WTC11 (cell line): Measurements from ENCODE around the gene UGT1A7. TPM values are rescaled to one million over a fixed set of nuclear protein-coding genes. Genes with fewer than 3 reads are reported as not detected.

Source experiments
- ATAC-seq: fragments of 200-7000 bp; cut with Tn5 transposase; 2 replicates; pipeline ENCODE4 v1.10.0; 2021; ENCODE audit warnings: mild to moderate bottlenecking, moderate library complexity
- CTCF ChIA-PET: fragments of 300-600 bp; sonication (Branson Sonifier 250); formaldehyde crosslinking; loops from one replicate; lab custom pipeline; 2021; ENCODE audit warnings: antibody characterized with exemption; lab: Charles Lee
- POLR2A ChIA-PET: fragments of 350-600 bp; sonication (Branson Sonifier 250); formaldehyde crosslinking; loops from one replicate; lab custom pipeline; 2021; ENCODE audit warnings: antibody characterized with exemption; lab: Charles Lee
- DNase-seq: peaks from one replicate; pipeline ENCODE4 v3.0.0; 2021; ENCODE audit warnings: low spot score
- H3K27ac Mint-ChIP-seq: 2 replicates; pipeline ENCODE4 v1.8.0; 2021; ENCODE audit warnings: mixed read lengths
- H3K27me3 Mint-ChIP-seq: 2 replicates; pipeline ENCODE4 v1.8.0; 2021; ENCODE audit warnings: low read depth, mild to moderate bottlenecking, moderate library complexity, mixed read lengths
- H3K36me3 Mint-ChIP-seq: 2 replicates; pipeline ENCODE4 v1.8.0; 2021; ENCODE audit warnings: mixed read lengths
- H3K4me1 Mint-ChIP-seq: 2 replicates; pipeline ENCODE4 v1.8.0; 2022; ENCODE audit warnings: mixed read lengths
- H3K4me3 Mint-ChIP-seq: 2 replicates; pipeline ENCODE4 v1.8.0; 2021; ENCODE audit warnings: mild to moderate bottlenecking, moderate library complexity, mixed read lengths
- H3K9me3 Mint-ChIP-seq: 2 replicates; pipeline ENCODE4 v1.8.0; 2021; ENCODE audit warnings: mixed read lengths
- ATF1 ChIP-seq: sonication (generic); formaldehyde crosslinking; IDR thresholded peaks from 2 replicates; pipeline ENCODE4 v1.8.1; 2023; ENCODE audit warnings: mild to moderate bottlenecking, moderate library complexity, missing genetic modification reagents
- ATF3 ChIP-seq: sonication (generic); formaldehyde crosslinking; conservative IDR thresholded peaks from 2 replicates; pipeline ENCODE4 v1.8.1; 2022; ENCODE audit warnings: mild to moderate bottlenecking, missing genetic modification reagents
- CDX4 ChIP-seq: fragments of 250-450 bp; sonication (Bioruptor Pico); IDR thresholded peaks from 2 replicates; pipeline ENCODE4 v1.9.0; 2021; ENCODE audit warnings: moderate library complexity, mild to moderate bottlenecking, inconsistent platforms, borderline replicate concordance
- E2F4 ChIP-seq: sonication (generic); formaldehyde crosslinking; IDR thresholded peaks from 2 replicates; pipeline ENCODE4 v1.8.1; 2022; ENCODE audit warnings: low read depth, mild to moderate bottlenecking, moderate library complexity, missing genetic modification reagents, borderline replicate concordance
- ETV6 ChIP-seq: sonication (generic); formaldehyde crosslinking; IDR thresholded peaks from 2 replicates; pipeline ENCODE4 v1.8.1; 2022; ENCODE audit warnings: mild to moderate bottlenecking, missing genetic modification reagents
- FOXK1 ChIP-seq: sonication (generic); formaldehyde crosslinking; IDR thresholded peaks from 2 replicates; pipeline ENCODE4 v1.8.0; 2022; ENCODE audit warnings: mild to moderate bottlenecking, moderate library complexity, missing genetic modification reagents
- FOXP4 ChIP-seq: sonication (generic); formaldehyde crosslinking; IDR thresholded peaks from 2 replicates; pipeline ENCODE4 v1.8.0; 2022; ENCODE audit warnings: mild to moderate bottlenecking, missing genetic modification reagents
- HMGXB4 ChIP-seq: sonication (generic); formaldehyde crosslinking; IDR thresholded peaks from 2 replicates; pipeline ENCODE4 v1.8.1; 2023; ENCODE audit warnings: mild to moderate bottlenecking, moderate library complexity, missing genetic modification reagents
- JAZF1 ChIP-seq: fragments of 250-450 bp; sonication (Bioruptor Pico); IDR thresholded peaks from 2 replicates; pipeline ENCODE4 v1.9.0; 2021; ENCODE audit warnings: moderate library complexity, mild to moderate bottlenecking, inconsistent platforms
- MYBL2 ChIP-seq: sonication (generic); formaldehyde crosslinking; IDR thresholded peaks from 2 replicates; pipeline ENCODE4 v1.8.1; 2023; ENCODE audit warnings: mild to moderate bottlenecking, moderate library complexity, missing genetic modification reagents
- NFATC4 ChIP-seq: fragments of 250-450 bp; sonication (Bioruptor Pico); IDR thresholded peaks from 2 replicates; pipeline ENCODE4 v1.9.0; 2021; ENCODE audit warnings: mild to moderate bottlenecking
- NFYB ChIP-seq: sonication (generic); formaldehyde crosslinking; conservative IDR thresholded peaks from 2 replicates; pipeline ENCODE4 v1.8.0; 2022; ENCODE audit warnings: low read depth, missing genetic modification reagents
- PRRX2 ChIP-seq: fragments of 250-450 bp; sonication (Bioruptor Pico); IDR thresholded peaks from 2 replicates; pipeline ENCODE4 v1.8.0; 2021; ENCODE audit warnings: mild to moderate bottlenecking
- RELA ChIP-seq: sonication (generic); formaldehyde crosslinking; IDR thresholded peaks from 2 replicates; pipeline ENCODE4 v1.8.1; 2022; ENCODE audit warnings: missing genetic modification reagents, mild to moderate bottlenecking, borderline replicate concordance
- SMAD3 ChIP-seq: sonication (generic); formaldehyde crosslinking; IDR thresholded peaks from 2 replicates; pipeline ENCODE4 v1.8.0; 2022; ENCODE audit warnings: missing genetic modification reagents, mild to moderate bottlenecking, borderline replicate concordance
- ZNF219 ChIP-seq: sonication (generic); formaldehyde crosslinking; IDR thresholded peaks from 2 replicates; pipeline ENCODE4 v1.8.0; 2023; ENCODE audit warnings: missing genetic modification reagents, mild to moderate bottlenecking, borderline replicate concordance
- ZNF232 ChIP-seq: sonication (generic); formaldehyde crosslinking; IDR thresholded peaks from 2 replicates; pipeline ENCODE4 v1.8.0; 2022; ENCODE audit warnings: mild to moderate bottlenecking, missing genetic modification reagents
- ZNF281 ChIP-seq: sonication (generic); formaldehyde crosslinking; IDR thresholded peaks from 2 replicates; pipeline ENCODE4 v1.8.0; 2023; ENCODE audit warnings: mild to moderate bottlenecking, missing genetic modification reagents
- ZNF512 ChIP-seq: sonication (generic); formaldehyde crosslinking; IDR thresholded peaks from 2 replicates; pipeline ENCODE4 v1.8.1; 2022; ENCODE audit warnings: missing genetic modification reagents, borderline replicate concordance
- ZNF532 ChIP-seq: fragments of 250-450 bp; sonication (Bioruptor Pico); IDR thresholded peaks from 2 replicates; pipeline ENCODE4 v1.9.0; 2021; ENCODE audit warnings: mild to moderate bottlenecking, borderline replicate concordance
- total RNA-seq: library from RNA; stranded (reverse); gene quantifications from 3 replicates; pipeline ENCODE4 v1.2.3, GENCODE V29; 2021

The UGT1A7 gene
- total RNA-seq, 1 experiment from 2014 or later = not detected

- ATAC-seq (no peak), DNase-seq (no peak)
- no peak overlapping the region for H3K27ac Mint-ChIP-seq
- H3K9me3 Mint-ChIP-seq = peaks cover 17% of the 10 kb centered on the region
- H3K36me3 Mint-ChIP-seq = no peaks in the 10 kb centered on the region
- ChIA-PET CTCF (no interaction called here), POLR2A (no interaction called here)
- no peak overlapping the region for H3K4me3 Mint-ChIP-seq
- peaks cover 7% of the 10 kb centered on the region; the same call in 1 of the 2 replicates for H3K27me3 Mint-ChIP-seq
- no peak for TF ChIP-seq ATF3 (CRISPR knock-in tag)
- no peak for TF ChIP-seq ZNF512
- no peak for TF ChIP-seq FOXK1
- no peak for TF ChIP-seq NFATC4 (CRISPR knock-in tag)
- no peak for TF ChIP-seq E2F4 (CRISPR knock-in tag)
- TF ChIP-seq SMAD3 (CRISPR knock-in tag) = no peak
- TF ChIP-seq ATF1 (CRISPR knock-in tag) = no peak
- no peak for TF ChIP-seq PRRX2
- no peak for TF ChIP-seq HMGXB4 (CRISPR knock-in tag)
- TF ChIP-seq ETV6 (CRISPR knock-in tag) = no peak
- TF ChIP-seq FOXP4 (CRISPR knock-in tag) = no peak
- no peak for TF ChIP-seq JAZF1 (CRISPR knock-in tag)
- TF ChIP-seq NFYB (CRISPR knock-in tag) = no peak
- TF ChIP-seq ZNF219 (CRISPR knock-in tag) = no peak
- no peak for TF ChIP-seq ZNF232 (CRISPR knock-in tag)
- no peak for TF ChIP-seq ZNF281 (CRISPR knock-in tag)
- no peak for TF ChIP-seq MYBL2 (CRISPR knock-in tag)
- TF ChIP-seq ZNF532 = no peak
- no peak for TF ChIP-seq CDX4 (CRISPR knock-in tag)
- TF ChIP-seq RELA (CRISPR knock-in tag) = no peak
- H3K4me1 Mint-ChIP-seq = no peaks in the 10 kb centered on the region
Observed at GRCh38 chr2:233761040-233761769, 79.5 kb downstream of the UGT1A7 start.
